ENCODE data around the gene CHST15.

CHST15 gene

GRCh38 chr10:124083740-124084397 is 9.5 kb downstream of the CHST15 start:
- DNase-seq (ENCODE audit: low read depth in 2 of 3, low spot score in 2 of 3): no peak

DNA sequence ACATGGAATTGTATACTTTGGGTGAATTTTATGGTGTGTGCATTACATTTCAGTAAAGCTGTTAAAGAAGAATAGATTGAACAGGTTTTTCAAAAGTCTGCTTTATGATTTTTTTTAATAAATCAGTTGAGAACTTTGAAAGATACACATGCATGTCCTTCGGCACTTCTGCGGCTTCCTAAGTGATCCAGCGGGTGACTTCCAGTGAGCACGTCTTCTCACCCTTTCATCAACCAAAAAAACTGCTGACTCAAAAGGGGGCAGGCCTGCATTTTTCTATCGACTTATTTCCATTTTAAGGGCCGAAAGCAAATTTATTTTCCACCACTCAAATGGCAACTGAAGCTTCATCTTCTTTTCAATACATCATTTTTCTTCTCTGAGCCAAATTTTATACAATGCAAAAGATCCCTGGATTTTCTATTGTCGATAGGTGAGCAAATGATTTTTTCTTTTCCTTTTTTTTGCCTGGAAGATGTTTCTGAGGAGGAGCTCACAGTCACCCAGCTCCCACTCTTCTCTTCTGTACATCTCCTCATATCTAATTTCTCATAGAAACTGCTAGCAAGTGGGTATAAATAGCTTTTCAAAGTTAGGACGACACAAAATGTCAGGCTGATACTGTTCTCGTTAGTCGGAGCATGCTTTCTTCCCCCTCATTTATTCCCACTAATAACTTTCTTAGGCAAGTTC is 10.2 kb downstream of the CHST15 start:
- no peak for DNase-seq (ENCODE audit: low read depth in 2 of 3, low spot score in 2 of 3)

DNA sequence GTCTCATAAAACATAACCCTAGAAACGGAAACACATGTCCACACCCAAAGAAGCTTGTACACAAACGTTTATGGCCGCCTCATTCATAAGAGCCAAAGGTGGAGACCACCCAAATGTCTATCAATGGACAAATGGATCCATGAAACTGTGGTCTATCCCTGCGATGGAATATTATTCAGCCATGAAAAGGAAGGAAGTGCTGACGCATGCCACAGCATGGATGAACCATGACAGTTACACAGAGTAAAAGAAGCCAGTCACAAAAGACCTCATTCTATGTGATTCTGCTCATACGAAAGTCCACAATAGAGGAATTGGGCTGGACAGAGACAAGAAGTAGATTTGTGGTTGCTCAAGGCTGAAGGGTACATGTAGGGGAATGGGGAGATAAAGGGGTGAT is 10.8 kb downstream of the CHST15 start:
- DNase-seq (ENCODE audit: low read depth in 2 of 3, low spot score in 2 of 3): no peak

- no peak for DNase-seq (ENCODE audit: low read depth in 2 of 3, low spot score in 2 of 3)
Measured at GRCh38 chr10:124081547-124082140, 11.8 kb downstream of the CHST15 start.

DNA sequence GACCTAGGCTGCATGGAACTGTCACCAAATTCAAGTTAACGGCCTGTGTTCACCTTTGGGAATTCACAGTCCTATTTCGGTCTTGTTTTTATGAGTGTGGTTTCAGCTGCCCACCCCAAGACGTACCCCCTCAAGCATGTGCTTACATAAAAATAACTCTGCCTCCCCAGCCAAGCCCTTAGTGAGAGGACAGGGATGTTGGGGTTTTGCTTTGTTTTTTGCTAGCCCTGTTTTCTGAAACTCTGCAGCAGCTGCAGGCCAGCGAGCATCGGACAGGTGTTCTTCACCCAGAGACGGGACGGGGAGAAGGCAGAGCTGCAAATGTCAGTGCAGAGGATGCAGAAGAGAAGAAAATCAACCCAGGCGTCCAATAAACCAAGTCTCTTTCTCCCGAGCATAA is 13.5 kb downstream of the CHST15 start:
- DNase-seq (ENCODE audit: low read depth in 2 of 3, low spot score in 2 of 3): no peak

DNA sequence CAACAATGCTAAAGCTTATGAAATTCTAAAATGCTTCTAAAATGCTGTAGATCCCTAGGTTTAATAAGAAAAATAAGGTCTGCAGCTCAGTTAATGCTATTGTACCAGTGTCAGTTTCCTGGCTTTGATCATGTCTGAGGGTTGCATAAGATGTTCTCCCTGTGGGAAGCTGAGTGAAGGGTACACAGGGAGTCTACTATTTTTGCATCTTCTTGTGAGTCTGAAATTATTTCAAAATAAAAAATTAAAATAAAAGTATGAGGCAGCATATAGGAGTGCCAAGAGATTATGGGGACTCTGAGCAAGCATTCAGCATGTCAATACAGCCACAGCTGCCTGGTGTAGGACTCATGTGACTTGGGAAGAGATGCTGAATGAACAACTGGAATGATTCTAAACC is 14.7 kb downstream of the CHST15 start:
- DNase-seq (ENCODE audit: low read depth in 2 of 3, low spot score in 2 of 3): no peak

DNA sequence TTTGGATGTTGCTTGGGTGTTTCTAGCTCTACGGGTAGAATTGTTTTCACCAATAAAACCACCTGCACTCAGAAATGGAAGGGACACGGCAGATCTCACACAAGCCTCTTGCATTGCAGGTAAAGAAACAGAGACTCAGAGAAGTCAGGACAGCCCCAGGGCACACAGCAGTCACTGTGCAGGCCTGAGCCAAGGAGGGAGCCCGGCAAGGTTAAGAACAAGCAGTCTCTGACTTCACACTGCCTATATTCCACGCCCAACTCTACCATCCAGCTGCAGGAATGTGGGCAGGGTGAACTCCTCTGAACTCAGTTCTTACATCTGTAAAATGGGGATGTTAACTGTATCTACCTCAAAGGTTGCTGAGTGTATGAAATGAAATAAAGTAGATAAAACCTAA is 15.4 kb downstream of the CHST15 start:
- no peak for DNase-seq (ENCODE audit: low read depth in 2 of 3, low spot score in 2 of 3)

- DNase-seq (ENCODE audit: low read depth in 2 of 3, low spot score in 2 of 3): no peak
Measured at GRCh38 chr10:124077208-124077993, 16.0 kb downstream of the CHST15 start.

DNA sequence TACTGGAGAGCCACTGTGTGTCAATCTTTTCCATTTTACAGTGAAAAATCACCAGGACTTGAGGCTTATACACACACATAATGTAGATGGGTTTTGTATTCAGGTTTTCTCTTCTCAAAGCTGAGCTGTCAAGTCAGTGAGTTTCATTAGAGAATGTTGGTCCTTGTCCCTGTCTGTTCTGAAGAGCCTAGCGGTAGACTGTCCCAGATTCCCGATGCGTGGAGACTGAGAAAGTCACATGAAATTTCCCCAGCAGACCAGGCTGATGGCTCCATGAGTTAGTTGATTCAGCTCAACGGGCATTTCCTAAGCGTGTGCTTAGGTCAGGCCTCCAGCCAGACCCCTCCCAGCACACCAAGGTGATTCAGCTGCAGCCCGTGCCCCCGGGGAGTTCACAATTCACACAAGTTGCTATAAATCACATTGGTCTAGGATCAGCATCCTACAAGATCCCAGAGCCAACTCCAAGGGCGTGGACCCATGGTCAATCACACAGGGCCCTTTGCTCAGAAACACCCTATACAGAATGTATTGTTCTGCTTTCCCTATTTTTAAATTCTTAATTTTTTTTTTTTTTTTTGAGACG is 17.2 kb downstream of the CHST15 start:
- DNase-seq (ENCODE audit: low read depth in 2 of 3, low spot score in 2 of 3): no peak

DNA sequence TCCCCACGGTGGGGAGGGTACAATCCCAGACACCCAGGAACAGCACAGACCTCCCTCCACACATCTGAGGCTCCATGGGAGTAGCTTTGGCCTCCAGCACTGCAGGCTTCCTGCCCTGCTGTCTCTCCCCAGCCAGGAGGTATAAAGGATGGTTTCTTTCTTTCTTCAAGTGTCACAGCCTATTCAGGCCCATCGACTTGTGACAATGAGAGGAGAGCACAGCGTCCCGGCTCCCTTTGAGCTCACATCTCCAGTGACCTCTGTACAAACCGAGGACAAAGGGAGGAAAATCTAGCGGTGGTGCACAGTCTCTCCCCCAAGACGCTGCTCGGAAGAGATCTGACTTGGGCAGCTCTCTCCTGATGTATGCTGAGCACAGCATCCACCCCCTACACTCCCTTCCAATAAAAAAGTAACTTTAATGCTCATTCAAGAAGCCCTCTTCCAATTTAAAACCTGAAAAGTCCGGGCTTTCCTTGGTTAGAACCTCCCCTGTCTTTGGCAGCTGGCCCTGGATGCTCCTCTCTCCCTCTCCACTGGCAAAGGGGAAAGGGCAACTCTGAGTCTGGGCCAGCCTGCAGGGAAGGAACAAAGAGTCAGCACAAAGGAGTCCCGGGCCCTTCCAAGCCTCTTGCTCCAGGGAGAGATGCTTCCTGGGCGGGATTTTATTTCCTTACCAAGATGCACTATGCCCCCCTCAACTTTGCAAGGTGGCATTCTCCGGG is 18.0 kb downstream of the CHST15 start:
- DNase-seq (ENCODE audit: low read depth in 2 of 3, low spot score in 2 of 3): no peak

DNA sequence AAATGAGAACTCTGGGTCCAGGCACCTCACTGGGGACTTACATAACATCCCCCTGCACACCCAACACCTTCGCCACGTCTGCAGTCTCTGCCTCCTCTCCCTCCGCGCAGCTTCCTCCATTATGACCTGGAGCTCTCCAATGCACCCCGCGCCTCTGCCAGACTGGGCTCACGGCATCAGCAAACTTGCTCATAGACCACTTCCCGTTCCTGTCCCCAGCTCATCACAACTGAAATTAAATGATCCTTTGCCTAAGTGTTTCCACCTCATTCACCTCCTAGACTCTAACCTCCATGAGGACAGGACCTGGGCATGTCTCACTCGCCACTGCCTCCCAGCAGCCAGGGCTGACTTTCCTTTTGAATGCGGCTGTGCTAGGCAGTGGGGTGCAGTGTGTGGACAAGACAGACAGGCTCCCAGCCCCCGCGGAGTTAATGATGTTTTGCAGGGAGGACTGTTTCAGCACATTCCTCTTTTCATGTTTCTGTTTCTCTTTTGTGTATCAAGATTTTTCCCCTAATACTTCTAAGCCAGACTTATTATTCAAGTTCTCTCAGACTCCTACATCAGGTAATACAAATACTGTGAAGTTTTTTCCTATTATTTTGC is 18.8 kb downstream of the CHST15 start:
- DNase-seq (ENCODE audit: low read depth in 2 of 3, low spot score in 2 of 3): no peak

DNA sequence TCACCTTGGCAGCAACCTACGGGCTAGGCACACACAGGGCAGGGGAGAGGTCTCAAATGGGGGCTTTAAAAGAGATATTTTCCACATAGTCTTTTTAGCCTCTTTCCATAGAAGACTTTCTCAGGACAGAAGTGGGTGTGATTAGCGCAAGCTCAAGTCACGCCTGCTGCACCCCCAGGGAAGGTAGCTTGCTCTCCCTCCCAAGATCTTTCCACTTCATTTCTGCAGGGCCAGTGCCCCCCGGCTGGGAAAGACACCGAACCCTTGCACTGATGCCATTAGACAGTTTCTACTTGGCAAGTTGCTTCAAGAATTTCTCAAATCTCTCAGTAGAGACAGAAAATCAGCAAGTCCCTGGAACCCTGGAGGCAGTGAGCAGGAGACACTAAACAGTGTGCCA is 19.4 kb downstream of the CHST15 start:
- no peak for DNase-seq (ENCODE audit: low read depth in 2 of 3, low spot score in 2 of 3)

DNA sequence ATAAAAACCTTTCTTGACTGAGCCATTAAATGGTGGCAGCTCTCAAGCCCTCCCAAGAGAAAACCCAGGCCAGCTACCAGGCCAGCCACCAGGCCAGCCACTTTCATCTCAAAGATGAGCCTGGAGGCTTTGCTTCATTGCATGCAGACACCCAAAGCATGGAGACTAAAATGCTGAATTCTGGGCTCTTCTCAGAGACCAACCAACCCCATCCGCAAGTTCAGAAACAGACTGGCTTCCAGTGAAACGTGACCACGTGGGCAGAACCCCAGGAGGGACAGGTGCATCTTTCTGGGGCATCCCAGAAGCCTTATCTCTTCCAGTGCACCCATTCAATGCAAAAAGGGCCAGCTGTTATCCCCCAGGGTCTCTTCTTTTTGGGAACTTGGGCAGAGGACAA is 20.9 kb downstream of the CHST15 start:
- no peak for DNase-seq (ENCODE audit: low read depth in 2 of 3, low spot score in 2 of 3)

- no peak for DNase-seq (ENCODE audit: low read depth in 2 of 3, low spot score in 2 of 3)
Measured at GRCh38 chr10:124072106-124072505, 21.3 kb downstream of the CHST15 start.

DNA sequence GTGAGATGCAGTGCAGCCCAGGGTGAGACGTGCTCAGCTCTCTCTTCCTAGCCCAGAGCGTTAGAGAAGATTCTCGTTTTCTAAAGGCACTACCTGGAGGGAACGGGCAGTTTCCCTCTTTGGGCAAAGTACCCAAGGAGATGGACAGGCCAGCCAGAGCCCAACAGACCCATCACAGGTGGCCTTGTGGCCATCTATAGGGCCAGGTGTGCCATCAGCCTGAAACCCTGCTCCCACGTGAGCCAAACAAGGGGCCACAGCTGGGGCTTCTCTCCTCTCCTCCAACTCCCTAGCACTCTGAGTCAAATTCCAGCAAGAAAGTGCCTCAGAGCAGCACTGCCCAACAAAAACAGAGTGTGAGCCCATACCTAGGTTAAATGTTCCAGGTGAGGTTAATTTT is 22.3 kb downstream of the CHST15 start:
- DNase-seq (ENCODE audit: low read depth in 2 of 3, low spot score in 2 of 3): no peak

DNA sequence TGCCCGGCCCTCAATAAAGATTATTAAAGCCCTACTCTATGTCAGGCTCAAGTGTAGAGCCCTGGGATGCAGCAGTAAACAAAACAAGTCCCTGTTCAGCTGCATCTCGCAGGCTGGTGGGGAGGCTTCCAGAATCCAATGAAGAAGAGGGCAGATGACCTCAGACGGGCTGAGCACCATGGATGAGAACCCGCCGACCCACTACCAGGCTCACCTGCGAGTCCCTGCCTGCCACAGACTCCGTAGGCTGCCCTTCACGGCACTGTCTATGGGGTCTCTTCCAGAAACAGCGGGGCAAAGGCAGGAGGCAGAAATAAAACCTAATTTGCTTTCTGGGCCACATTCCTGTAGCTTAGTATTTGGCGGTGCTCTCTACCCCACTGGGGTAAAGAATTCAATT is 22.7 kb downstream of the CHST15 start:
- DNase-seq (ENCODE audit: low read depth in 2 of 3, low spot score in 2 of 3): no peak

GRCh38 chr10:124069341-124070264 is 23.8 kb downstream of the CHST15 start:
- DNase-seq (ENCODE audit: low read depth in 2 of 3, low spot score in 2 of 3): no peak

DNA sequence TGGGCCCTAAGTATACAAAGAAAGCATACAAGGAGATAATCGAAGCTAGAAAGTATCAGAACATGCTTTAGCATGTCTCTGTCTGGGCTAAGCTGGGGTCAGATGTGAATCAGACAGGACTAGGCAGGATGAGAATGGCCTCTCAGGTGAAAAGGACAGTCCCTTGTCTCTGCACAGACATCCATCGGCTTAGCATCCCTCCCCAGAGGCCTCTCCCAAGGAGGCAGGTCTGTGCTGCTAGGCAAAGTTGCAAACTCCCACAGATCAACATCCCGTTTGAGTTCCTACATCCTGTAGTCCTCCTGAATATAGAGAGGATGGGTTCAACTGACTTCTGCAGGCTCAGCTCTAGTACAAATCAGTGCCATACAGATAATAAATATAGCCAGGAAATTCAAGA is 24.5 kb downstream of the CHST15 start:
- DNase-seq (ENCODE audit: low read depth in 2 of 3, low spot score in 2 of 3): no peak

- DNase-seq (ENCODE audit: low read depth in 2 of 3, low spot score in 2 of 3): no peak
Measured at GRCh38 chr10:124067825-124068400, 25.5 kb downstream of the CHST15 start.

Data from activated CD8-positive, alpha-beta memory T cell treated with anti-CD3 and anti-CD28 coated beads for 48 hours (primary cell).